Endometrium (tissue), 2 donors: Measurements from ENCODE around the gene THADA.

Experiments used
- FAIRE-seq: peaks from 2 replicates; lab custom pipeline; 2012; peaks lifted over from hg19 to GRCh38; lab: Jason Lieb, UNC
- donor health status: control.
- donor health status: control.

The THADA gene

GRCh38 chr2:43186321-43186678 lies 409.5 kb downstream of the THADA start:
- no peak for FAIRE-seq

DNA sequence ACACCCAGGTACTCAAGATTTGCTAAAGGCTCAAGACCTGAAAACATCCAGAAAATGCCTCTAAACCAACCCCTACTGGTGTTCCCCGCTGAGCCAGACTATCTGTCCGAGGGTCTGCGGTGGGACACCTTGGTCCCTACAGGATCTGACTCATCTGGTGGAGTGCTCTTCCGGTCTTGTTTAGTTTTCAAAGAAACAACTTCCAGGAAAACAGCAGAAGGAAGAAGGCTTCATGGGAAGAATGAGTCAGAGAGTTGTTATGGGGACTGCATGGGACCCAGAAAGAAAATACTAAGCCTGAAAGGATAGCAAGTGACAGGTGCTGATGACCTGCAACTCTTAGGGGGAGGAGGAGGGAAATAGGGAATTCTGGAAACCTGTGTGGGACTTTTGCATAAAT lies 410.7 kb downstream of the THADA start:
- no peak for FAIRE-seq

- FAIRE-seq, result no peak
Observed at GRCh38 chr2:43184339-43184895, 411.4 kb downstream of the THADA start.

GRCh38 chr2:43183743-43184142 lies 412.1 kb downstream of the THADA start:
- no peak for FAIRE-seq

DNA sequence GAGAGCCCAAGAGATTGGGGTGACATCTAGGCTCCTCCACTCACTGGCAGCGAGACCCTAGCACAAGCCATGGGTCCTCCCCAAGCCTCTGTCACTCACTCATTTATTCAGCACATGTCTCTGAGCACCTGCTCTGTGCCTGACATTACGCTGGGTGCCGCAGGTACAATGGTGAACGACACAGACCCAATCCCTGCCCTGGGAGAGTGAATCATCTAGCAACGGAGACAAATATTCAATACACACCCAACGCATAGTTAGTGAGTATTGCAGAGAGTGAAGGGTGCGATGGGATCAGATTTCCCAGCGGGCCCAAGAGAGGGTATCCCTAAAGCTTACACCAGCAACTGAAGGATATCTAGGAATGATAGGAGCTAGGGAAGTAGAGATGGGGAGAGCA lies 414.9 kb downstream of the THADA start:
- FAIRE-seq, result no peak
